GM19463 (cell line): ENCODE data around the gene OPN4.

Source experiments
- ATAC-seq: cut with Tn5 transposase; IDR thresholded peaks from one replicate; pipeline ENCODE4 v1.9.1; 2021; ENCODE audit warnings: mild to moderate bottlenecking, moderate library complexity; ENCODE audit not compliant: unreplicated experiment

Gene OPN4

DNA sequence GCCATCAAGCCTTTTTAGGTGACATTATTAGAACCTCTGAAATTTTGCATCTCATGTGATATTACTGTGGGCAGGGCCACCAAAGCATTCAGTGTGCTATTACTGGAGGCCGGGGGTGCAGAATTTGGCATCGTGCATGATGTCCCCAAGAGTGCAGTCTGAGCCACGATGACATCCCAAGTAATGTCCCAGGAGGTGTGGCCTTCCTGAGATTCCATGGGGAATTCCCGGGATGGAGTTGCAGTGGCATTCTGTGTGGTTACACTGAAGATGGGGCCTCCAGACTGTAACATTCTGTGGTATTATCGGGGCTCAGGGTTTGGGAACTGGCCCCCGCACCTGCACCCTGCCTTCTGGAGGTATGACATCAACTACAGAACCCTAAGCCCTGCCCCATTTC, 23.0 kb downstream of the OPN4 start:
- no peak for ATAC-seq

DNA sequence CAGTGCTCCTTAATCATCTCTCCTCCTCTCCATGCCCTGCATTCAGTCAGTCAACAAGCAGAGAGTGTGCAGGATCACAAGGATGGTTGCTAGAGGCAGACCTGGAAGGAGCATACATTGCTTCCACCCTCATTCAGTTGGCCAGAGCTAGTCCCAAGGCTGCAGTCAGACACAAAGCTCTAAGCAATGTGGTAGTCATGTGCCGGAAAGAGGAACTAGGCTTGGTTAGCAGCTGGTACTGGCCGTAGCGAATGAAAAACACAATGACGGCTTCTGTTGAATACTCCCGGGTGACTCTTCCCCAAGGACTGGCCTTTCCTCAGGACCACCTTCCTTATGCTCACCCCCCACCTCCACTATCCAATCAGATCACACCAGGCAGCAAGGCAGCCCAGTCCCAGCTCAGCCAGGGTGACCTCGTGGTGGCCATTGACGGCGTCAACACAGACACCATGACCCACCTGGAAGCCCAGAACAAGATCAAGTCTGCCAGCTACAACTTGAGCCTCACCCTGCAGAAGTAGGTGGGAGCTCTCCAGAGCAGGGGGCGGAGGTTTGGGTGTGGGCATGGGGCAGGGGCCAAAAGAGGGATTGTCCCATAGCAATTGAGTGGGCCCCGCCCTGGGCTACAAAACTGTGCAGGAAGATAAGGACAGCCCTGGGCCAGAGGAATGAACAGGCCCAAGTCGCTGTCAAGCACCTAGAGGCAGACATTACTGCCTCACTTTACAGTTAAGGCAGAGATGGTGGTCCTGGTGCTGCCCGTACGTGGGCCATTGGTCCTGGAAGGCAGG, 24.8 kb downstream of the OPN4 start:
- ATAC-seq, result no peak

DNA sequence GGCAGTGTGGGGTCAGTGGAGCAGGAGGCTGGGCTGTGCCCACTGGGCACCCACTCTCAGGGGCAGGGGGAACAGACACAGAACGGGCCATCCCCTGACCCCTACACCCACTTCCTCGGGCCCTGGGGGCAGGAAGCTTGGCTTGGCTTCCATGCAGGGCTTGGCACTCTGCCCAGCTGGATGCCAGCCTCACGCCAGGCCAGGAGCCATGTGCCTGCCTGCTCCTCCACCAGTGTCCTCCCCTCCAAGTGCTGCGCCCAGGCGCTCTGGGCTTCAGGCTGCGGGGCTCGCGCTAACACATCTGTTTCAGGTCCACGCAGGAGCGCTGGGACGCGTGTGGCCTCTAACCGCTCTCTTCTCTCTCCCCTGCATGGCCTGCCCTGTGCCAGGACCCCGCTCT, 26.7 kb downstream of the OPN4 start:
- no peak for ATAC-seq

DNA sequence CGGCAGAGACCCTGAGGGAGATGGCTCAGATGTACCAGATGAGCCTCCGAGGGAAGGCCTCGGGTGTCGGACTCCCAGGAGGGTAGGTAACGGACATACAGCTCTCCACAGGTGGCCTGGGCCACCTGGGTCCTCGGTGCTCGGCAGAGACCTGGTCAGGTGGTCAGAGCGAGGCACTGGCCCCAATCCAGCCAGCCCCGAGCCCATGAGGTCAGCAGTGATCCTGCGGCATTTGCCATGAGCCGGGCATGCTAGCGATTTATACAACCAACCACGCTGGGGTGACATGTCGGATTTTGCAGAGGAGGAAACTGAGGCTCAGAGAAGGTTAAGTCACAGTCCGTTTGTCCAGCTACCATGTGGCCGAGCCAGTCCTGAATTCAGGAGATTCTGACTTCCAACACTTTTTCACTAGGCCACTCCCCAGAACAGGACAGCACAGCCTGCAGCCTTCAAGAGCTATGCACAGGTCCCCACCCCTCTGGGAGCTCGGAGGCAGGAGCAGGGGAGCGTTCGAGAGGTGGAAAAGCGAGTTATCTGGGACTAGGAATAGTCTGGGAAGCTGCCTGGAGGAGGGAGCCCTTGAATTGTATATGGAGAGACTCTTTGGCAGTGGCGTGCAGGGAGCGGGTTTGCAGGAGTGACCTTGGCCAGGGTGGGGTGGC, 27.5 kb downstream of the OPN4 start:
- ATAC-seq, result no peak

DNA sequence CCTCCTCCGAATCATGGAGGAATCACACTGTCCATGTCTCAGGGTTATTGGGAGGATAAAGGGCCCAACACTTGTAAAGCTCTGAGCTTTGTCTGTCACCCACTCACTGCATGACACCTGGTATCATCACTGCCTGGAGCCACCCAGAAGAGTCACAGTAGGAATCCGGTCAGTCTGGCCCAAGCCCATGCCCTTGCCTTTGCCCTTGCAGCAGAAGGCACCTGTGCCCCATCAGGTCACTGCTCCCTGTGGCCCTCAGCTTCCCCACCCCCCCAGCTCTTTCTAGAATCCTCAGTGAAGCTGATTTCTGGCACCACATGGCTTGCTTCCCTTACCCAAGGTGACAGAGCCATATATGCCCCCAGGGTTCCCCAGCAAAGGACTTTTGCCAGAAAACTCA, 28.3 kb downstream of the OPN4 start:
- ATAC-seq, result no peak

DNA sequence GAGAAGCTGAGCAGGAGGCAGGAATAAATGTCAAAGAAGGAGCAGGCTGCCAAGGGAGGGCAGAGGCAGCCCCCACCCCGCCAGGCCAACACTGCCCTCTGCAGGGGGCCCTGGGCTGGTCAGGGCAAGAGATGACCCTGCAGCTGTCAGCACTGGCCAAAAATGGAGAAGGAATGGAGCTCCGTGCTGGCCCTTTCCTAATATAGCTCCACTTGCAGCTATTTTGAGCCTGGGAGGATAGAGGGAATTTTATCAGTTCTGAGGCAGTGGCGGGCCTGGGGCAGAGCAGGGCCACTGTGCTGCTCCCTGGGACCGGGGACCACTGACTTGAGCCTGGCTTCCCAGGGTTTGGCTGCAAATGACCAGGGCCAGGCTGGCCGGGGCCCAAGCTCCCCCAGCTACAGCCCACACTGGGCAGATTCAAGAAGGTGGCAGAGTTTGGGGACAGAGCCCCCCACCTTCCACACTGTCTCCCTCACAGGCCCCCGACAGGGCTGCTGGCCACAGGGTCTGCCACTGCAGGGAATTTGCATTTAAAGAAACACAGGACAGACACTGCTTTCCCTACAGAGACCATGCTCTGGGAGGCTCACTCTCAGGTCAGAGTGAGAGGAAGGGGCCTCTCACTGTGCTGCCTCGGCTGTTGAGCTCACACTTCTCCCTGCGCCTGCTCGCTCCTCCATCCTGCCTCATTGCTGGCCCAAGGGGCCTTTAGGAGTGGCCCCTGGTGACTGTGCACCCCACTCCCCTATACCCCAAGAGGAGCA, 30.2 kb downstream of the OPN4 start:
- ATAC-seq, result no peak

DNA sequence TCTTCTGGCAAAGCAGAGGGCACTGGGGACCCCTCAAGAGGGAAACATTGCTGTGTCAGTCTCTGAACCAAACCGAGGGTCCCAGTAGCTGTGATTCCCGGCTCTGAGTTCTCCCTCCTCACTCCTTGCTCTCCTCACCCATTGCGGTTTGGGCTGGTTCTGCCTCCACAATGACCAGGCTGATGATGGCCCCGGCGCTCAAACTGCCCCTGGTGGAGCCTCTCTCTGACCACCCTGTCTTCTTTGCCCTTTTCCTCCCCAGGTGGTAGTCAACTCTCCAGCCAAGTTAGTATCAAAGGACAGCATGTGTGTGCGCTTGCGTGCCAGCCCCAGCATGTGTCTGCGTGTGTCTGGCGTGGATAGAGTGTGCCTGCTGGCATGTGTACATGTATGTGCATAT, 31.1 kb downstream of the OPN4 start:
- ATAC-seq, result no peak

DNA sequence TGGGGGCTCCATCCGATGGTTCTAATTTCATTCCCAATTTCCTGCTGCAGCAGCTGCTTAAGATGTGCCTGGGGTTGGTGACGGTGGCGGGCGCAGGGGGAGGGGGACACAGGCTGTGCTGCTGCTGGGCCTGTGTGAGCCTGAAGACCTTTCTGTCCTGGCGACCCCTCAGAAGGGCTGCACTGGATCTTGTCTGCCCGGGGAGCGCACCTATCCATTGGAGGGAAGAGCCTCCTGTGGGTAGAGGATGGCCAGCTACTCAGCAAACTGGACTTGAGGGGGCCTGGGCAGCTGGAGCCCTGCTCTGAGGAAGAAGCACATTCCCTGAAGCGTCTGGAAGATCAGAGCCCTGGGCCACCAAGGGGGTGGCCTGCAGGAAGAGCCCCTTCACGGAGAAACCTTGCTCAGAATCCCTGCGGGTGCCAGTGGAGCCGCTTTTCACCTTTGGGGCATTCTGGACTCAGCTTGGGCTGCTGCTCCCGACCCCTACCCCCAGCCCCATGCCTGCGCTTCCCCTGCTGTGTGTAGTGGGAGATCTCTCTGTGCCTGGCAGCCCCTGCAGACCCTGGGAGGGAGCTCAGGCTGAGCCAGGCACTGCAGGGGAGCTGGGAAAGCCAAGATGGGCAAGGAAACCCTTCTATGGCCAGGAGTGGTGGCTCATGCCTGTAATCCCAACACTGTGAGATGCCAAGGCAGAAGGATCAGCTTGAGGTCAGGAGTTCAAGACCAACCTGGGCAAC, 31.7 kb downstream of the OPN4 start:
- ATAC-seq, result no peak

DNA sequence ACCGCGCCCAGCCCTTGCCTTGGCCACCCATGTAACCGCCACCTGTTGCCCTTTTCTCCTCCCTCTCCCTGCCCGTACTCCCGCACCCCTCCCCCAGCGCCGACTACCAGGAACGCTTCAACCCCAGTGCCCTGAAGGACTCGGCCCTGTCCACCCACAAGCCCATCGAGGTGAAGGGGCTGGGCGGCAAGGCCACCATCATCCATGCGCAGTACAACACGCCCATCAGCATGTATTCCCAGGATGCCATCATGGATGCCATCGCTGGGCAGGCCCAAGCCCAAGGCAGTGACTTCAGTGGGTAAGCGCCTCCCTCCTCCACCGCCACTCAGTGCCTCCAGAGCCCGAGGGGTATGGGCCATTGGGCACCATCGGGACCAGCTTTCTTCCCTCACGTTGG, 32.6 kb downstream of the OPN4 start:
- ATAC-seq, result no peak

DNA sequence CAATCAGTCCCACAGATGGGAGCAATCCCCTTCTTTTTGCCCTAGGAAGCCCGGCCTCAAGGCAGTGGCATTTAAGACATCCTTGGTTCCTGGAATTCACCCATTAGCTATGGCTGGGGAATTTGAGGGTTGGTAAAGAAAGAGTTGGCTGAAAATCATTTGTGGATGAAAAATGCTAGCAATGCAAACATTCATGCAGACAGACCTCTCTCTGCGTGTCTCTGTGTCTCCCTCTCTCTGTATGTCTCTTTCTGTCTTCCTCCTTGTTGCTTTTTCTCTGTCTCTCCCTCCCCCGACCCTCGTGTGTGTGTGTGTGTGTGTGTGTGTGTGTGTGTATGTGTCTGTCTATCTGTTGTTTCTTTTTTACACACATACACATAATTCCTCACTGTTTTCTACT, 33.4 kb downstream of the OPN4 start:
- ATAC-seq, result no peak

DNA sequence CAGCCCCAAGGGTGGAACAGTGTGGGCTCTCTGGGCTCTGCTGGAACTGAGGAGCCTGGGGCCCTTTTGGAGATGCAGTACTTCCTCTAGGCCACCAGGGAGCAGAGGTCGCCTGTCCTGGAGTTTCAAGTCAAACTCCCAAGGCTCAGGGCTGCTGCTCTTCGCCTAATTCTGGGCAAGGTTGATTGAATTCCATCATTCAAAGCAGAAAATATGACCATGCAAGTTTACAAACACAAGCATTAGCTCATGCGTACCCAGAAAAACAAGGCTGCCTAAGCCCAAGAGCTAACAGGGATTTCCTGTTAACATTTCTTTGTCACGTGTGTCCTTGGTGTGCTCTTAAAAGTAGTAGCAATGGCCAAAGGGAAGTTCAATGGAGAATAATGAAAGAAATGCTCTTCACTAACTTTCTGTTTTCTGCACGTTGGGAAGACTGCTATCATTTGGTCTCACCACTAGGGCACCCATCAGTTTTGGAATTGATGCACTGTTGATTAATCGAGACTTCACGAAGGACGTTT, 34.1 kb downstream of the OPN4 start:
- ATAC-seq, result peak; percentile 84

DNA sequence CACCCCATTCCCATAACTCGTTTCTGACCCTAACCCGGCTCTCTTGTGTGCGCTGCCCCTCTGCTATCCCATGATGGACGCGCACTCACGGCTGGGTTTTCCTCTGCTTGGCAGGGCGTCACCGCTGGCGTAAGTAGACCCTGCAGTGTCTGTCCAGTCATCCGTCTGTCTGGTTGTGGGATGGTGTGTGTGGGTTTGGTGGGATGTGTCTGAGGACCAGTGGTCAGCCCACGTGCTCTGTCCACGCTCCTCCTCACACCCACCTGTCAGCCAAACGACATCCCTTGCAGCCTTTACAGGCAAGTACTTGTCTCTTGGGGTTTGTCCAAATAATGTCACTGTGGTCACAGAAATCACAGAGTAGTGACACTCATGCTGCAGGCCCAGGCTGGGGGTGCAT, 34.8 kb downstream of the OPN4 start:
- ATAC-seq, result no peak

DNA sequence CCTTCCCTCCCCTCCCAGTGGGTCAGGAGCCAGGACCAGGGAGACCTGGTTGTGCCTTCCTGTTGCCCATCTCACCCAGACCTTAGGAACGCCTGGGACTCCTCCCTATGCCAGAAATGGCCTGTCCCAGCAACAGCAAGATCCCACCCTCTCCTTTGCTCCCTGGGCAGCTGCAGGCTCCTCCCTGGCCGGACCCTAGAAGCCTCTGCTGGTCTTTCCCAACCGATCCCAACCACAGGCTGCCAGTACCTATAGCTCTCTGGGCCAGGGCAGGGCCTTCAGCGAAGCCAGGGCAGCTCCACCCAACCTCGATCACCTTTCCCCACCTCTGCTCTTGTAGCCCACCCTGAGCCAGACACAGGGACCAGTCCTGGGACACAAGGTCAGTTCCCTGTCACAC, 35.9 kb downstream of the OPN4 start:
- ATAC-seq, result no peak

DNA sequence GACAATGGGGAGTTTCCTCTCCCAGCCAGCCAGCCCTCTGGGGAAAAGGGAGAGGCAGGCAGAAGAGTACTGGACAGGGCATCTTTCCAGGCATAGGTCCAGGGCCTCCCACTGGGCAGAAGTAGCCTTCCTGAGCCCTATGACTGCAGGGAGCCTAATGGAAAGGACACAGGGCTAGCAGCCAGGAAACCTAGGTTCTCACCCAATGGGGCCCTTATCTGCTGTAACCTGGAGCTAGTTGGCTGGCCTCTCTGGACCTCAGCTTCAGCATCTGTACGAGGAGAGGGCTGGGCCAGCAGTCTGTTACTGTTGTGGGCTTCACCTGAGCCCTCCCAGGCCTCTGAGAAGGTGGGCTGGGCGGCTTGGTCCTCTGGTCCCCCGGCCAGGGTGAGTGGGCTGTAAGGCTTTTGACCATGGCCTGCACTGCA, 36.3 kb downstream of the OPN4 start:
- ATAC-seq, result no peak

DNA sequence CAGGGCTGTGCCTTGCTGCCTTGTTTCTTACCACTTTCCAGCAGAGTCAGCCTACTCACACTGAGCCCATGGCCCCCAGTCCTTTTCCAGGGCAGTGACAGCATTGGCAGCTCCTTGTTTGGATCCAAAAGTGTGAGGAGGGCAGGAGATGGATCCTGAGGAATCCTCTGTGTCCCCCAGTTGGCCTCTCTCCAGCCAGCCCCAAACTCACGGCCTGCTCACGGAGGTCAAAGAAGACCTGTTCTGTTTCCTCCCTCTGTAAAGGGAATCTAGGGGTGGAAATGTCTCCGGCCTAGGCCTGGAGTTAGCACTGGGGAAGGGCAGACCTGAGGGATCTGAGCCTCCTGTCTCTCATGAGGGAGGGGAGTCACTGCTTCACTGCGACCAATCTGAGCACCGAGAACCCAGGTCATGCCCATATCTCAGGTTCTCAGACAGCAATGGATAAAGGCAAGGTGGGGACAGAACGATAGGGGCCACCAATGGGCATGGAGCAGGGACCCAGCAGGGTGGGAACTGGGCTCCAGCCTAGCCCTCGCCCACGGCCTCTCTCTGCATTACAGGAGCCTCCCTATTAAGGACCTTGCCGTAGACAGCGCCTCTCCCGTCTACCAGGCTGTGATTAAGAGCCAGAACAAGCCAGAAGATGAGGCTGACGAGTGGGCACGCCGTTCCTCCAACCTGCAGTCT, 37.1 kb downstream of the OPN4 start:
- no peak for ATAC-seq

DNA sequence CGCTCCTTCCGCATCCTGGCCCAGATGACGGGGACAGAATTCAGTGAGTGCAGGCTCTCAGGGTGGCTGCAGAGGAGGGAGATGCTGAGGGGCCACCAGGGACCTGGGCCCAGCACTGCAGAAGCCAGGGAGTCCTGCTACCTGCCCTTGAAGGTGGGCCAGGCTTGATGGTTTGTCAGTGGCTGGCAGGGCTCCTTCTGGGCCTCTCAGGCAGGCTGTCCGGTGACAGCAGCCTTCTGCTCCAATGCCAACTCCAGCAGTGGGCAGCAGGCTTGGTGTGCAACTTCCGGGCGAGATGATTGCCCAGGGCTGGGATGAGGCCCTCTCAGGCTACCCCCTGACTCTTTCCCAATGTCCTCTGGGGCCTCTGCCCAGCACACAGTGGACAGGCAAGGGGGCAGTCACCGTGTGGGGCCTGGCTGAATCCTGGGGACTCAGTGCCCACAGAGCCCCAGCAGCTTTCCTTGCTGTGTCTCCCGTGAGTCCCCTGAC, 37.7 kb downstream of the OPN4 start:
- no peak for ATAC-seq

DNA sequence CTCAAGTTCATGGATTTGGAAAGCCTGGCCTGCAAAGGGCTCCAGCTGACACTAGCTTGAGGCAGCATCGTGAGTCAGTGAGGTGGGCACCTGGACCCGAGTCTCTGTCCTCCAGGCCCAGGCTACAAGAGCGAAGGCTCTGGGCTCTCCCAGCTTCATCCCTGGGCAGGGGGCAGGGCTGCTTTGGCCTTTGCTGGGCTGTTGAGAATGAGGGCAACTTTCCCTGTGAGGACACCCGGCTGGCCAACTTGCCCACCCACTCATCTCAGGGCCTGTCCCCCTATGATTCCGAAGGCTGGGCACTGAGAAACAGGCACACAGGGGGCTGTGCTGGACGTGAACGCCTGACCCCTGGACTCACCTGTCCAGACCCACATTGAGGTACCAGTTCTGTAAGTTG, 38.3 kb downstream of the OPN4 start:
- no peak for ATAC-seq

DNA sequence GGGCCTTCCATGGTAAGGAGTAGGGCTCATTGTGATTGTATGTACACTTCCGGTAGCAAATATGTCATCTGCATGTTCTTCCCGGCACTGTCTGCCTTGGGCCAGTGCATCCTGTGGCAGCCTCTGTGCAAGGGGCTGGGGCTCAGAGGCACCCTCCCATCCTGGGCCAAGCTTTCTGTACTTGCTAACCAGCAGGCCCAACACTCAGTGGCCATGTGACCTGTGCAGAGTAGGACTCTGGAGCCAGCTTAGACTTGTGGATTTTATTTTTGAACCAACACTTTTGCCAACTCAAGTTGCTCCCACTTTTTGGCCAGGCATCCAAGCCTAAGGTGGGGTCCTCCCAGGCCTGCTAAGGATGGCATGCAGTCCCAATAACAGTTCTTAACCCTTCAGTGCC, 38.9 kb downstream of the OPN4 start:
- ATAC-seq, result no peak

DNA sequence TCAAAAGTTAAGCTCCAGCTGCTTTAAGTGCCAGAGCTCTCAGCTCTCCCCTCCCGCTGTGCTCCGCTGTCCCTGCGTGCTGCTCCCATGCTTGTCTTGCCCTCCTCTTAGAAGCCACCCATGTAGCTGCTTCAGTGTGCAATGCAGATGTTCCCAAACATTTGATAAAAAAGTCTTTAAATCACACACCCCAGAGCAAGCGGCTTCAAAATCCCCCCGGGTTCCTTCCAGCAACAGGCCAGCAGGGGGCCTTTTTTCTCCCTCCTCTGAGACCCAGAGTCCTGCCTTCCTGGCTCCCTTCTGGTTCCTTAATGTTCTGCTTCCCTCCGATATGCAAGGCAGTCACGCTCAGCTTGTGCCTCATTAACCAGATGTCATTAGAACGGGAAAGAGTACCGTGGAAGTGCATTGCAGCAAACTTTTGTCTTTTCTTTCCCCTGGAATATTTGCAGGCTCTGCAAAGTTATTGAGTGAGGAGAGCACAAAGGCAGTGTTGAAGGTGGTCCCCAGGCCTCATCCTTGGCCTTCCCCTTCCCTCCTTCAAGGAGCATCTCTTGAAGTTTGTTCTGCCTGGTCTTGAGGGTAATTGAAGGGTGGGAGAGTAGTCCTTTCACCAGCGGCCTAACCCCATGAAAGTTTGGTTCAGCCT, 39.5 kb downstream of the OPN4 start:
- no peak for ATAC-seq
